Loucy (cell line): Measurements from ENCODE around the gene CC2D1B.
"Not testable (repeated sequence)": the region's sequence is repeated elsewhere in the genome, so short reads cannot be mapped to it uniquely, and the experiment has no call there.

Experiments
- H2AFZ ChIP-seq: fragments of 200-600 bp; sonication (generic); 2 replicates; pipeline ENCODE4 v1.6.0; 2016; ENCODE audit warnings: antibody characterized with exemption, mild to moderate bottlenecking, low read length, moderate library complexity
- H3F3A ChIP-seq: fragments of 200-600 bp; 2 replicates; pipeline ENCODE4 v1.6.0; 2016; ENCODE audit warnings: antibody characterized with exemption, low read depth, mild to moderate bottlenecking
- H3K27me3 ChIP-seq: fragments of 200-600 bp; sonication (generic); 2 replicates; pipeline ENCODE4 v1.6.1; 2014; ENCODE audit warnings: low read length, mild to moderate bottlenecking; ENCODE audit not compliant: insufficient read depth, poor library complexity, severe bottlenecking
- H3K36me3 ChIP-seq: fragments of 200-600 bp; sonication (generic); 2 replicates; pipeline ENCODE4 v1.6.1; 2016; ENCODE audit warnings: low read length; ENCODE audit not compliant: insufficient read depth
- H3K4me1 ChIP-seq: fragments of 200-600 bp; sonication (generic); 2 replicates; pipeline ENCODE4 v1.5.1; 2014; ENCODE audit warnings: low read length, mild to moderate bottlenecking; ENCODE audit not compliant: insufficient read depth, poor library complexity, severe bottlenecking
- H3K4me2 ChIP-seq: fragments of 200-600 bp; sonication (generic); 2 replicates; pipeline ENCODE4 v1.6.0; 2014; ENCODE audit warnings: antibody characterized with exemption, low read length, low read depth, mild to moderate bottlenecking; ENCODE audit not compliant: poor library complexity, severe bottlenecking
- H3K4me3 ChIP-seq: fragments of 200-600 bp; sonication (generic); 2 replicates; pipeline ENCODE4 v1.5.1; 2014; ENCODE audit warnings: low read length, mild to moderate bottlenecking, mixed read lengths; ENCODE audit not compliant: poor library complexity, severe bottlenecking
- H3K79me2 ChIP-seq: fragments of 200-600 bp; sonication (generic); 2 replicates; pipeline ENCODE4 v1.6.1; 2014; ENCODE audit warnings: low read length; ENCODE audit not compliant: insufficient read depth
- H3K9ac ChIP-seq: fragments of 200-600 bp; sonication (generic); 2 replicates; pipeline ENCODE4 v1.6.0; 2014; ENCODE audit warnings: mild to moderate bottlenecking, low read depth, low read length, moderate library complexity; ENCODE audit not compliant: poor library complexity, severe bottlenecking
- H3K9me2 ChIP-seq: fragments of 200-600 bp; sonication (generic); replicated peaks from 2 replicates; pipeline ENCODE4 v1.6.1; 2016; ENCODE audit warnings: low read depth, low read length, mixed read lengths
- H3K9me3 ChIP-seq: fragments of 200-600 bp; sonication (generic); 2 replicates; pipeline ENCODE4 v1.6.1; 2014; ENCODE audit warnings: mild to moderate bottlenecking, antibody characterized with exemption, low read length, low read depth; ENCODE audit not compliant: insufficient read depth
- H4K20me1 ChIP-seq: fragments of 200-600 bp; sonication (generic); 2 replicates; pipeline ENCODE4 v1.6.0; 2014; ENCODE audit warnings: antibody characterized with exemption, low read length, mild to moderate bottlenecking; ENCODE audit not compliant: insufficient read depth, poor library complexity, severe bottlenecking
- CTCF ChIP-seq: fragments of 200-600 bp; sonication (generic); conservative IDR thresholded peaks from 2 replicates; pipeline ENCODE4 v1.5.1; 2014; ENCODE audit warnings: mild to moderate bottlenecking, antibody characterized with exemption, low read length
- EZH2phosphoT487 ChIP-seq: fragments of 200-600 bp; IDR thresholded peaks from 2 replicates; pipeline ENCODE4 v1.6.1; 2018; ENCODE audit warnings: antibody characterized with exemption, mild to moderate bottlenecking, moderate library complexity, borderline replicate concordance

Gene CC2D1B

GRCh38 chr1:52393174-52393573, 27.2 kb upstream of the CC2D1B start:
- Histone ChIP-seq H3K27me3 (no peaks in the 10 kb centered on the region), H3K4me3 (no peak overlapping the region), H3K79me2 (peaks cover 8% of the 10 kb centered on the region; the same call in 1 of the 2 replicates), H2AFZ (no peak overlapping the region), H3K9me3 (no peaks in the 10 kb centered on the region), H3K9me2 (no peaks in the 10 kb centered on the region), H3K4me1 (no peaks in the 10 kb centered on the region), H3K9ac (no peak overlapping the region), H3K36me3 (peaks cover 66% of the 10 kb centered on the region), H4K20me1 (peaks cover 7% of the 10 kb centered on the region), H3F3A (no peaks in the 10 kb centered on the region), H3K4me2 (no peak overlapping the region)
- TF ChIP-seq CTCF = no peak
- TF ChIP-seq EZH2phosphoT487 = no peak

GRCh38 chr1:52386458-52386857, 20.5 kb upstream of the CC2D1B start:
- Histone ChIP-seq H2AFZ (no peak overlapping the region), H3K36me3 (peaks cover 80% of the 10 kb centered on the region), H4K20me1 (no peaks in the 10 kb centered on the region), H3K9me3 (no peaks in the 10 kb centered on the region), H3F3A (no peaks in the 10 kb centered on the region), H3K79me2 (no peaks in the 10 kb centered on the region), H3K4me1 (no peaks in the 10 kb centered on the region), H3K27me3 (no peaks in the 10 kb centered on the region), H3K9me2 (no peaks in the 10 kb centered on the region), H3K4me2 (no peak overlapping the region), H3K4me3 (no peak overlapping the region), H3K9ac (no peak overlapping the region)
- TF ChIP-seq EZH2phosphoT487 (no peak), CTCF (no peak)

GRCh38 chr1:52385376-52385775, 19.4 kb upstream of the CC2D1B start:
- no peaks in the 10 kb centered on the region for H3K9me3 ChIP-seq
- no peak overlapping the region for H3K4me3 ChIP-seq
- no peaks in the 10 kb centered on the region for H3K9me2 ChIP-seq
- peaks cover 89% of the 10 kb centered on the region for H3K36me3 ChIP-seq
- H3K4me1 ChIP-seq = no peaks in the 10 kb centered on the region
- no peak overlapping the region for H2AFZ ChIP-seq
- no peaks in the 10 kb centered on the region for H3K79me2 ChIP-seq
- TF ChIP-seq EZH2phosphoT487 (no peak), CTCF (no peak)
- no peaks in the 10 kb centered on the region for H3F3A ChIP-seq
- no peaks in the 10 kb centered on the region for H4K20me1 ChIP-seq
- no peak overlapping the region for H3K4me2 ChIP-seq
- H3K27me3 ChIP-seq = no peaks in the 10 kb centered on the region
- no peak overlapping the region for H3K9ac ChIP-seq

GRCh38 chr1:52369851-52370250, 3.8 kb upstream of the CC2D1B start:
- not testable (repeated sequence) for H3K4me3 ChIP-seq, H3K9me2 ChIP-seq, H3K9ac ChIP-seq, H3K9me3 ChIP-seq, H3F3A ChIP-seq, H3K4me2 ChIP-seq, H3K79me2 ChIP-seq, H3K27me3 ChIP-seq, H2AFZ ChIP-seq, H4K20me1 ChIP-seq
- peaks cover 32% of the 10 kb centered on the region for H3K36me3 ChIP-seq
- peaks cover 14% of the 10 kb centered on the region for H3K4me1 ChIP-seq
